GM12873 (cell line): ENCODE measurements around the gene NFE2L2.

Experiments
- TF ChIP-seq, protein P1 (sequence below): IDR thresholded peaks from 2 replicates; pipeline ENCODE4 v1.5.1; 2012; ENCODE audit warnings: low read depth, mild to moderate bottlenecking, moderate library complexity, low read length, control low read depth; ENCODE audit not compliant: insufficient read depth; ENCODE audit errors: missing control alignments

Gene NFE2L2

DNA sequence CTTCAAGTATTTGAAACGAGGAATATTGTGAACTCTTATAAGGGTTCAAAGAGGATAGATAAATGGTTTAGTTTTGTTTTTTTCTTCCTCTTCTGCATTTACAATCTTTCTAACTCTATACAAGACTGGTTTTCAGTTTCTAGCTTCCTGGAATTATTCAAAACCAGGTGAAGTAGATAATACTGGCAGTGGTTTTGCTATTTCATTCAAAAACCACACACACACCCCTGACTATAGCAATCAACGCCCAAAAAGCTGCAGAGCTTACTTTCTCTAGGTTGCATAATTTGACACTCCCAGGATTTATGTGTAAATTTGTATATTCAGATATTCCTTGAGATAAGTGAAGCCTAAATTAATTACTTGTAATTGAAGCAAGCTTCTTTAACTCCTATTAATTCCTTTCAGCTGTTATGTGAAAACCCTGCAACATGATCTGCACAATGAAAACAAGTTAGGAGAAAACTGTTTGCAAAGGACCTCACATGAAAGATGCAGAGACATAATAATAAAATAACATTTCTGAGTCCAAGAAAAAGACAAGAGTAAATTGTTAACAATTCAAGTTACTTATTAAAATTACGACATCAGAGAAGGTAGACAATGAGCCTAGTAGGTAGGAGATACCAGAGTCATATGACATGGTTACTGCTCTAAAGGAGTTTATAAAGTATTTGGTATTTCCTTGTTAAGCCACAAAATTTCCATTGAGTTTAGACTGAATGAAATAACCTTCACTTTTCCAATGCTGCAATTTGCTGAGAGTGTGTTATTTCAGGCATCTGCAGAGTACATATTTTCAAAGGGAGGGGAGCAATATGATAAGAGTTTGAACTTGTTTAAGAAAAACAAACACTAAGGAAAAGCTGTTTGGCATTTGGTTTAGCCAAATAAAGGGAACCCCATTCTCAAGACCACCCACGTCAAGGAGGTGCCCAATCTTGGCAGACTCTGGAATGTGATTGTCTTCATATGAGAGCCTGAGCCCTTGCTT is 1.6 kb upstream of the NFE2L2 start:
- TF ChIP-seq, protein P1, sequence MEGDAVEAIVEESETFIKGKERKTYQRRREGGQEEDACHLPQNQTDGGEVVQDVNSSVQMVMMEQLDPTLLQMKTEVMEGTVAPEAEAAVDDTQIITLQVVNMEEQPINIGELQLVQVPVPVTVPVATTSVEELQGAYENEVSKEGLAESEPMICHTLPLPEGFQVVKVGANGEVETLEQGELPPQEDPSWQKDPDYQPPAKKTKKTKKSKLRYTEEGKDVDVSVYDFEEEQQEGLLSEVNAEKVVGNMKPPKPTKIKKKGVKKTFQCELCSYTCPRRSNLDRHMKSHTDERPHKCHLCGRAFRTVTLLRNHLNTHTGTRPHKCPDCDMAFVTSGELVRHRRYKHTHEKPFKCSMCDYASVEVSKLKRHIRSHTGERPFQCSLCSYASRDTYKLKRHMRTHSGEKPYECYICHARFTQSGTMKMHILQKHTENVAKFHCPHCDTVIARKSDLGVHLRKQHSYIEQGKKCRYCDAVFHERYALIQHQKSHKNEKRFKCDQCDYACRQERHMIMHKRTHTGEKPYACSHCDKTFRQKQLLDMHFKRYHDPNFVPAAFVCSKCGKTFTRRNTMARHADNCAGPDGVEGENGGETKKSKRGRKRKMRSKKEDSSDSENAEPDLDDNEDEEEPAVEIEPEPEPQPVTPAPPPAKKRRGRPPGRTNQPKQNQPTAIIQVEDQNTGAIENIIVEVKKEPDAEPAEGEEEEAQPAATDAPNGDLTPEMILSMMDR: no peak

DNA sequence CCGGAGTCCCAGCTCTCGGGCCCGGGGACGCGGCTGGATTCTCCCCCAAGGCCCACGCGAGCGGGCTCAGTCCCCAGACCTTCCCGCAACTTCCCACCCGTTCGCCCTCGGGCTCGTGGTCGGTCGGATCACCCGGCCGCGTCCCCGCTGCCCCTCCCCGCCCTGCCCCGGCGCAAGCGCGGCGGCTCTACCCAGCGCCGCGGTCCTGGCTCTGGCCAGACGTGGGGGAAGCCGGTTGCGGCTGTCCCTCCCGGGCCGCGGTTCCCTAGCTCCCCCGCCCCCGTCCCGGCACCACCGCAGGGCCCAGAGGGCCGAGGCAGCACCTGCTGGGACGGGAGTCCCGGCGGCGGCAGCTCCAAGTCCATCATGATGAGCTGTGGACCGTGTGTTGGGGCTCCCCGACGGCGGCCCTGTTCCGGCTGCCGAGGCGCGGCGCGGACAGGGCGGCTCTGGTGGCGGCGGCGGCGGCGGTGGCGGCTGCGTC is 276 bp downstream of the NFE2L2 start:
- TF ChIP-seq, protein P1: no peak

DNA sequence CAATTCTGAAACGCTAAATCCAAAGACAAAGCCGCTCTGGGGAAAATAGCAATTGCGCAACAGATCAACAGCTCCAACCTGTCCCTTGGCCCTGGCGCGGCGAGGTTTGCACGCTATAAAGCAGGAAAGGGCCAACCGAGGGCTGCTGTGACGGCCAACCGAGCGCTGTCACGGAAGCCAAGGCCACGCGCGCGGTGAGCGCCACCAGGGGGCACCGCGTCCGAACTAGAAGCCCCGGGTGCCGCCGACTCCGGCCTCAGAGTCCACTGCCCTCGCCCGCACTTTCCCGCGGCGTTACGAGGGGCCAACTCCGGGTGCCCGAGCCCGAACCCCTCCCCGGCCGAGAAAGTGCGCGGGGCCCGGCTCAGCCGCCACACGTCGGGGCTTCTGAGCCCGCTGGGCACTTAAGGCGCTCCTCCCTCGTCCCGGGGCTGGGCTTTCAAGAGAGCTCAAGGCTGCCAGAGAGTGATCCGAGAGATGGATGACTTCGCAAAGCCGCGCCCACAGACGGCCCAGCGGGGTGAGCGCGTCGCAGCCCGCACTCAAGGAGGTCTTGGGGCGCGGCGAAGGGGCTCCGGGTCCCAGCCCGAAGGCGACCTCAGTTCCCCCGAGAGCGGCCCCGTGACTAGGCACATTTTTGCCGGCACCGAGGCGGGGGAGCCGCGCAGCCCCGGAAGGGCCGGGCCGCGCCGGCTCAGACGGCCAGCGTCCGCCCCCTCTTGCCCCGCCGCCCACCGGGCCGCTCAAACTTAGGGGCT is 897 bp downstream of the NFE2L2 start:
- TF ChIP-seq, protein P1: peak; percentile 87

DNA sequence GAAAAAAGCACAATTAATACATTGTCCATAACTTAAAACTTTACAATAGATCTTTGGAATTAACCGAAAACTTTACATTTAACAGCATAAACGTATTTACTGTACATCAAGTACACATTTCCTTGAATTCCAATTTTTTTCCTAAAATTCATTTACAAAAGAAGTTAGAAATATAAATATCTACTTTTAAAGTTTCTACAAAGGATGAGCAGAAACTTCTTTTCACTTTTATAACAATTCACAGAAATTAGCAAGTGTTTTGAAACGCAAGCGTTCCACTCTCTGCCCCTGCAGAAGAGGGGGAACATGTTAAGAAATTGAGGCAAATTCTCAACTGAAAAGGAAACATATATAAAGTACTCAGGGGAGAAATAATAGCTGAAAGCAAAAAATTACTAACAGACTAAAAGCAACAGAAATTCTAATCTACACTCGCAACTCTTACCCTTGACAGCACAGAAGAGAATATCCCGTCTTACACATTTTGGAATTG is 1.5 kb downstream of the NFE2L2 start:
- TF ChIP-seq, protein P1: no peak

DNA sequence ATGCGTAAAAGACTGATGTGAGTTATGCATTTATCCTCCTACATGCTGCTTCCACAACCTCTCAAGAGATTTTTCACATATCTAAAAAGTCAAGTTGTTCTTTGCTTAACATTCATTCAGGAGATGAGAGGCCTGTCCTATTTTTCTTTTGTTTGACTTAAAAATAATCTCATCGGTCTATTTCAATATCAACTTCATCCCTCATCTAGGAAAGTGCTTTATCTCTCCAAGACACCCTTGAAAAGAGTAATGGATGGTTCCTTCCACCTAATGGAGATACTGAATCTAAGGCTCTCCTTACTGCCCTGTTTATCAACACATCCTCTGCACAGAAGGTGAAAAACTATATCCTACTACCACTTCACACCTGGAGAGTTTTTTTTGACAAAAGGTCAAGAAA is 2.4 kb downstream of the NFE2L2 start:
- TF ChIP-seq, protein P1: no peak

DNA sequence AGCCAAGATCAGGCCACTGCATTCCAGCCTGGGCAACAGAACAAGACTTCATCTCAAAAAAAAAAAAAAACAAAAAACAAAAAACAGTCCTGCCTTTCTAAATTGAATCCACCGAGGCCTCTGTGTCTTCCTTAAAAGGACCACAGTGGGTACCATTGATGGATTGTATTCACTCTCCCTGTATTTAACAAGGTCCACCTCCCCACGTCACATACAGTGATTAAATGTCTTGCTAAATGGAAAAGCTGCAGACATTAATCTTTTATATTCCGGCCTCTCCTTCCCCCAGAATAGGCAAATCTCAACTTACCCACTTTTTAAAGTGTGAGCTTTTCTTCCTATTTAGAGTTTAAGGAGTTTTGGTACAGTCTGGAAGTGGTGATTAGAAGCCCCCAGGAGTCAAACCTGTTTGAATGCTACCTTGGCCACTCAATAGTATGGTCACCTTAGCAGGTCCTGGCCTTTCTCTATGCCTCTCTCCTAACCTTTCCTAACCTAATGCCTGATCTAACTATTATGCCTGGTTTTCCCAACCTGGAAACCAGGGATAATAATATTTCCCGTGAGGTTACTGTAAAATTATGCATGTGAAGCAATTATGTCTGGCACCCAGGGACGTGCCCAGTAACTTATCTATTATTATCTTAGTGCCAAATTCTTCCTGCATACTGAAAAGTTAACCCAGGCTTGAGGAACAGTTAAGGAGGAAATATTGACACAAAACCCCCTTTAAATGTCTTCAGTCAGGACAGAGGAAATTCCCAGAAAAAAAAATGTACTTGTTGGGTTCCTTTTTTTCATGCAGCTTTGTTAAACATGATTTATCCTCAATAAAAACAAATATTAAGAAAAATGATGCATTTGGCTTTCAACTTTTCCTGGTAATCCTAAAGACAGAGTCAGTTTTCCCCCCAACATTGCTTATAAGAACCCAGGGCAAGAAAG is 3.1 kb downstream of the NFE2L2 start:
- TF ChIP-seq, protein P1: no peak
